A549 (cell line): ENCODE measurements around the gene CLDN6. TPM values are rescaled to one million over a fixed set of nuclear protein-coding genes. Genes with fewer than 3 reads are reported as not detected.

ENCODE experiments used
- ATAC-seq, 2 experiments: fragments of 200-7000 bp in 1 of 2; fragments of >200 bp in 1 of 2; cut with Nextera tagmentation in 1 of 2; cut with Tn5 transposase in 1 of 2; 3 replicates each; pipeline versions ENCODE4 v1.8.0 to v1.9.1; 2018 to 2020; ENCODE audit warnings: mild to moderate bottlenecking in 1 of 2, moderate library complexity in 1 of 2
- CTCF ChIA-PET: fragments of 300-600 bp; sonication (Branson Sonifier 250); formaldehyde crosslinking; extraction: SDS; loops from one replicate; lab custom pipeline; 2021; ENCODE audit warnings: antibody characterized with exemption, inconsistent platforms; lab: Yijun Ruan, JAX
- POLR2A ChIA-PET: fragments of 350-600 bp; formaldehyde crosslinking; extraction: SDS; loops from one replicate; lab custom pipeline; 2021; ENCODE audit warnings: antibody characterized with exemption, inconsistent platforms; lab: Yijun Ruan, JAX
- DNase-seq, 2 experiments: peaks; one replicate each; pipeline versions ENCODE4 v3.0.0 to v3.0.0-alpha.2; 2011 to 2016; ENCODE audit warnings: low read depth in 1 of 2, low spot score in 1 of 2
- FAIRE-seq: peaks from 2 replicates; lab custom pipeline; 2011; peaks lifted over from hg19 to GRCh38; lab: Jason Lieb, UNC
- H3K27ac ChIP-seq, 2 experiments: fragments of >200 bp; sonication (Bioruptor Twin); formaldehyde crosslinking; 3 replicates each; pipeline ENCODE4 v1.5.1; 2016 to 2017
- H3K4me1 ChIP-seq: fragments of >200 bp; sonication (Bioruptor Twin); formaldehyde crosslinking; 3 replicates; pipeline ENCODE4 v1.6.1; 2016
- H3K4me2 ChIP-seq: fragments of >200 bp; sonication (Bioruptor Twin); formaldehyde crosslinking; 3 replicates; pipeline ENCODE4 v1.6.1; 2016
- H3K4me3 ChIP-seq: fragments of >200 bp; sonication (Bioruptor Twin); formaldehyde crosslinking; 3 replicates; pipeline ENCODE4 v1.5.1; 2016
- H3K9me3 ChIP-seq: fragments of >200 bp; sonication (Bioruptor Twin); formaldehyde crosslinking; 3 replicates; pipeline ENCODE4 v1.6.1; 2016
- BHLHE40 ChIP-seq: IDR thresholded peaks from 2 replicates; pipeline ENCODE4 v1.6.1; 2012; ENCODE audit warnings: low read depth, low read length, inconsistent platforms
- CHD4 ChIP-seq: fragments of 200-600 bp; sonication (generic); IDR thresholded peaks from 2 replicates; pipeline ENCODE4 v1.6.1; 2016; ENCODE audit warnings: antibody characterized with exemption, mild to moderate bottlenecking, borderline replicate concordance
- E2F6 ChIP-seq: IDR thresholded peaks from 2 replicates; pipeline ENCODE4 v1.6.1; 2012; ENCODE audit warnings: low read depth, borderline replicate concordance
- EHF ChIP-seq: fragments of 250-450 bp; sonication (Bioruptor Pico); IDR thresholded peaks from 2 replicates; pipeline ENCODE4 v1.5.0; 2020; ENCODE audit warnings: mild to moderate bottlenecking
- EHMT2 ChIP-seq: fragments of 200-600 bp; sonication (generic); IDR thresholded peaks from 2 replicates; pipeline ENCODE4 v1.6.1; 2016; ENCODE audit warnings: antibody characterized with exemption, low read depth, mild to moderate bottlenecking, moderate library complexity
- FOSB ChIP-seq: fragments of 250-450 bp; sonication (Bioruptor Pico); IDR thresholded peaks from 2 replicates; pipeline ENCODE4 v1.5.0; 2020; ENCODE audit warnings: mild to moderate bottlenecking, moderate library complexity
- FOXS1 ChIP-seq: fragments of 250-450 bp; sonication (Bioruptor Pico); IDR thresholded peaks from 2 replicates; pipeline ENCODE4 v1.5.0; 2020; ENCODE audit warnings: mild to moderate bottlenecking, moderate library complexity
- HOXB13 ChIP-seq: fragments of 250-450 bp; sonication (Bioruptor Pico); IDR thresholded peaks from 2 replicates; pipeline ENCODE4 v1.5.0; 2020; ENCODE audit warnings: low read depth, mild to moderate bottlenecking, moderate library complexity
- HOXB5 ChIP-seq: fragments of 250-450 bp; sonication (Bioruptor Pico); IDR thresholded peaks from 2 replicates; pipeline ENCODE4 v1.5.0; 2020; ENCODE audit warnings: mild to moderate bottlenecking, moderate library complexity
- MAFK ChIP-seq: fragments of 450-650 bp; IDR thresholded peaks from 2 replicates; pipeline ENCODE4 v1.6.1; 2014; ENCODE audit not compliant: partially characterized antibody
- NR3C1 ChIP-seq: fragments of >200 bp; sonication (Bioruptor Twin); formaldehyde crosslinking; IDR thresholded peaks from 3 replicates; pipeline ENCODE4 v1.6.1; 2017
- POLR2AphosphoS2 ChIP-seq: conservative IDR thresholded peaks from 2 replicates; pipeline ENCODE4 v1.6.1; 2012; ENCODE audit warnings: low read length, improper control_type of control experiment, inconsistent platforms
- RAD21 ChIP-seq, 2 experiments: fragments of >200 bp in 1 of 2; sonication (Bioruptor Twin) in 1 of 2; formaldehyde crosslinking in 1 of 2; IDR thresholded peaks in 1 of 2; conservative IDR thresholded peaks in 1 of 2; 2 replicates in 1 of 2; 3 replicates in 1 of 2; pipeline ENCODE4 v1.6.1; 2012 to 2018; ENCODE audit warnings: inconsistent platforms in 1 of 2
- RARB ChIP-seq: fragments of 250-450 bp; sonication (Bioruptor Pico); IDR thresholded peaks from 2 replicates; pipeline ENCODE4 v1.8.0; 2021; ENCODE audit warnings: mild to moderate bottlenecking, moderate library complexity
- RCOR1 ChIP-seq: fragments of 150-350 bp; IDR thresholded peaks from 2 replicates; pipeline ENCODE4 v1.6.1; 2014; ENCODE audit warnings: antibody characterized with exemption, low read length, low read depth
- TFCP2L1 ChIP-seq: fragments of 250-450 bp; sonication (Bioruptor Pico); IDR thresholded peaks from 2 replicates; pipeline ENCODE4 v1.5.0; 2021; ENCODE audit warnings: mild to moderate bottlenecking
- ZC3H11A ChIP-seq: fragments of 450-650 bp; IDR thresholded peaks from 2 replicates; pipeline ENCODE4 v1.6.1; 2014; ENCODE audit warnings: antibody characterized with exemption, mild to moderate bottlenecking
- WGBS: methylation state at CpG from one replicate; pipeline ENCODE4 v1.1.6; 2017; ENCODE audit errors: missing lambda C conversion rate; 5-methylcytosine and 5-hydroxymethylcytosine counted together
- polyA plus RNA-seq, 4 experiments: library from polyadenylated mRNA; depleted of rRNA in 3 of 4; stranded (reverse); fragments of >200 nt; fragmentation: RNase III in 1 of 4; extraction: RNeasy Plus Mini Kit Qiagen cat#74134 plus additional on column Dnase treatment in 1 of 4; gene quantifications; 2 replicates in 3 of 4; 3 replicates in 1 of 4; pipeline ENCODE4 v1.2.3, GENCODE V29; 2011 to 2017
- TF ChIP-seq, protein P1 (sequence below): fragments of 200-600 bp; sonication (generic); IDR thresholded peaks from 2 replicates; pipeline ENCODE4 v1.6.1; 2016; ENCODE audit warnings: antibody characterized with exemption, mild to moderate bottlenecking, moderate library complexity

Gene CLDN6
- polyA plus RNA-seq, 2 of the 4 experiments (the other 2 are of a cell fraction): 0.25 TPM; not detected in 1

DNA sequence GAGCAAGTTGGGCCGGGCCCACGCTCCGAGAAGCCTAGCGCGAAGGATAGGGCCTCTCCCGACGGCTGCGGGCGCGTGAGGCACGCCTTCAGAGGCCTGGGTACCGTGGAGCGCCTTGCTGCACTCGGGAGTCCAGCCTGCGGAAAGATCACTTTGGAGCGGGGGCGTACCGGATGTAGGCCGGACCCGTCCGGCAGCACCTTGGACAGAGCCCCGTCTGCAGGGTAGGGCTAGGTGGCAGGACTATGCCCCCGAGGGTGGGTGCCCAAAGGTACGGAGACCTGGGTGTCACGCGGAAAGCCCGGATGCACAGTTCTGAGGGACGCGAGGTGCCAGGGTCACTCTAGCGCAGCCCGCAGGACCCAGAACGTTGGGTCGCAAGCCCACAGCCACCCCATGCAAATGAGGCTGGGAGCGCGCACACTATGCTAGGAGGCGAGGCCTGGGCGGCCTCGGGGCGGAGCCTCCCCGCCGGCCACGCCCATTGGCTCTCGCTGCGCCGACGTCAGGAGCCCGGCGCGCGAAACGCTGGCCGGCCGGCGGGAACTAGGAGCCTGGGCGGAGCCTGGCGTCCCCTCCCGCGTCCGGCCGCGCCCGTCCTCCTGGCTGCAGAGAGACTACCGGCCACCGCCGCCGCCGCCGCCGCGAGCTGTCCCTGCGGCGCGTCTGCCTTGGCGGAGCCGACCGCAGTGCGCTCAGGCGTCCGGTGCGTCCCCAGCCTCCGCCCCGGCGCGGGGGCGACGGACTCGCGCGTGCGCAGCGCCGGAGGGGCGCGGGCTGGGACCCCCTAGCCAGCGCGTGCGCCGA lies 49.0 kb downstream of the CLDN6 start, which contains the start of gene PAQR4:
Gene PAQR4 (plus strand): TSS at position 611 of the 807 bp plus-strand sequence. CDS start 327 bp downstream, outside the sequence.
- no peak for FAIRE-seq
- CTCF ChIA-PET: interaction anchor here (0.7 to 2.3 kb wide), 10 partner anchors 9 to 70 kb away, joined by 3 to 27 read pairs (median 4); partner anchors contain the start of genes PKMYT1 and TNFRSF12A
- H3K9me3 ChIP-seq: no peaks in the 10 kb centered on the region
- POLR2A ChIA-PET: interaction anchor here (0.6 to 1.9 kb wide), 4 partner anchors 12 to 166 kb away, joined by 4 to 13 read pairs (median 9); partner anchors contain the start of genes PKMYT1, TNFRSF12A and ZNF213
- peak; percentile 88; the same call in 1 of the 2 replicates for TF ChIP-seq HOXB5
- peak; percentile 80; the same call in 1 of the 2 replicates for TF ChIP-seq HOXB13 (CRISPR knock-in tag)
- no peak for TF ChIP-seq RAD21 (conservative IDR thresholded peaks at IDR 0.05 in 1 of 2, IDR thresholded peaks at IDR 0.05 in 1 of 2)
- no peak for TF ChIP-seq NR3C1
- peak; percentile 76 for TF ChIP-seq EHMT2
- TF ChIP-seq TFCP2L1: 0 out of 2 replicates have a peak, but pooled peaks have one; percentile 50
- 0 out of 2 replicates have a peak, but pooled peaks have one; percentile 70 for TF ChIP-seq EHF
- no peak for TF ChIP-seq RARB (CRISPR knock-in tag)
- 0 out of 2 replicates have a peak, but pooled peaks have one; percentile 28 for TF ChIP-seq FOXS1
- TF ChIP-seq FOSB: no peak
- TF ChIP-seq, protein P1, sequence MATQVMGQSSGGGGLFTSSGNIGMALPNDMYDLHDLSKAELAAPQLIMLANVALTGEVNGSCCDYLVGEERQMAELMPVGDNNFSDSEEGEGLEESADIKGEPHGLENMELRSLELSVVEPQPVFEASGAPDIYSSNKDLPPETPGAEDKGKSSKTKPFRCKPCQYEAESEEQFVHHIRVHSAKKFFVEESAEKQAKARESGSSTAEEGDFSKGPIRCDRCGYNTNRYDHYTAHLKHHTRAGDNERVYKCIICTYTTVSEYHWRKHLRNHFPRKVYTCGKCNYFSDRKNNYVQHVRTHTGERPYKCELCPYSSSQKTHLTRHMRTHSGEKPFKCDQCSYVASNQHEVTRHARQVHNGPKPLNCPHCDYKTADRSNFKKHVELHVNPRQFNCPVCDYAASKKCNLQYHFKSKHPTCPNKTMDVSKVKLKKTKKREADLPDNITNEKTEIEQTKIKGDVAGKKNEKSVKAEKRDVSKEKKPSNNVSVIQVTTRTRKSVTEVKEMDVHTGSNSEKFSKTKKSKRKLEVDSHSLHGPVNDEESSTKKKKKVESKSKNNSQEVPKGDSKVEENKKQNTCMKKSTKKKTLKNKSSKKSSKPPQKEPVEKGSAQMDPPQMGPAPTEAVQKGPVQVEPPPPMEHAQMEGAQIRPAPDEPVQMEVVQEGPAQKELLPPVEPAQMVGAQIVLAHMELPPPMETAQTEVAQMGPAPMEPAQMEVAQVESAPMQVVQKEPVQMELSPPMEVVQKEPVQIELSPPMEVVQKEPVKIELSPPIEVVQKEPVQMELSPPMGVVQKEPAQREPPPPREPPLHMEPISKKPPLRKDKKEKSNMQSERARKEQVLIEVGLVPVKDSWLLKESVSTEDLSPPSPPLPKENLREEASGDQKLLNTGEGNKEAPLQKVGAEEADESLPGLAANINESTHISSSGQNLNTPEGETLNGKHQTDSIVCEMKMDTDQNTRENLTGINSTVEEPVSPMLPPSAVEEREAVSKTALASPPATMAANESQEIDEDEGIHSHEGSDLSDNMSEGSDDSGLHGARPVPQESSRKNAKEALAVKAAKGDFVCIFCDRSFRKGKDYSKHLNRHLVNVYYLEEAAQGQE: peak; percentile 98
- TF ChIP-seq E2F6: peak; percentile 49
- TF ChIP-seq, all 56 proteins: peak for 8
- ATAC-seq (peak; percentile 68 to 74), DNase-seq (peak; percentile 84 to 91)
- H3K27ac ChIP-seq: peak within 1 kb of the TSS; percentile 84 to 91
- 12% methylated on average over 39 of the region's 98 CpGs for WGBS
- peak within 1 kb of the TSS; percentile 97 for H3K4me3 ChIP-seq
- peaks cover 17% of the 10 kb centered on the region for H3K4me1 ChIP-seq
- peak within 1 kb of the TSS; percentile 100 for H3K4me2 ChIP-seq

GRCh38 chr16:2968368-2968737 lies 49.6 kb downstream of the CLDN6 start:
- Histone ChIP-seq H3K27ac (peak overlapping the region in 1 of 2 experiments; percentile 91; a peak in 2 of 6 replicates), H3K4me1 (peaks cover 19% of the 10 kb centered on the region)
- WGBS: 61% methylated on average over 16 of the region's 18 CpGs
- CTCF ChIA-PET: interaction anchor here (0.5 to 2.3 kb wide), 2 partner anchors 9 to 417 kb away, joined by 4 to 7 read pairs; no protein-coding TSS in a partner anchor
- no peak for FAIRE-seq
- TF ChIP-seq ZC3H11A (no peak), POLR2AphosphoS2 (no peak), CHD4 (no peak), MAFK (no peak), EHMT2 (no peak), RCOR1 (no peak), TFCP2L1 (no peak), BHLHE40 (no peak), NR3C1 (no peak)
- TF ChIP-seq, all 56 proteins: peak for 0
- Histone ChIP-seq H3K9me3 (no peaks in the 10 kb centered on the region), H3K4me2 (peak overlapping the region; percentile 100), H3K4me3 (peak overlapping the region; percentile 97; the same call in 2 of the 3 replicates)
- POLR2A ChIA-PET: no interaction called here
- DNase-seq: no peak
- ATAC-seq: no peak
